ENCODE measurements around the gene OR4A47.
"Not testable (repeated sequence)": the region's sequence is repeated elsewhere in the genome, so short reads cannot be mapped to it uniquely, and the experiment has no call there.

Gene OR4A47

GRCh38 chr11:48488493-48488892 is at the start of gene OR4A47:
Gene OR4A47 (plus strand): TSS chr11:48488793. CDS start chr11:48488793, 0 bp downstream.
- not testable (repeated sequence) for ATAC-seq (replicated peaks); H3K4me1 Mint-ChIP-seq; H3K4me3 Mint-ChIP-seq; H3K9me3 Mint-ChIP-seq; DNase-seq; H3K36me3 Mint-ChIP-seq; H3K27ac Mint-ChIP-seq; H3K27me3 Mint-ChIP-seq

GRCh38 chr11:48455909-48456308 is 32.7 kb upstream of the OR4A47 start:
- peaks cover 14 to 18% of the 10 kb centered on the region in 2 donors for H3K9me3 Mint-ChIP-seq
- not testable (repeated sequence) for H3K4me1 Mint-ChIP-seq; ATAC-seq (replicated peaks); DNase-seq; H3K4me3 Mint-ChIP-seq; H3K27ac Mint-ChIP-seq; H3K27me3 Mint-ChIP-seq; H3K36me3 Mint-ChIP-seq

- H3K4me3 Mint-ChIP-seq; H3K36me3 Mint-ChIP-seq; H3K27ac Mint-ChIP-seq; H3K4me1 Mint-ChIP-seq; H3K27me3 Mint-ChIP-seq; H3K9me3 Mint-ChIP-seq; DNase-seq; ATAC-seq (replicated peaks): not testable (repeated sequence)
These were observed 14.6 kb upstream of the OR4A47 start for GRCh38 chr11:48473966-48474365.

- H3K9me3 Mint-ChIP-seq; H3K27me3 Mint-ChIP-seq; ATAC-seq (replicated peaks); H3K4me1 Mint-ChIP-seq; H3K27ac Mint-ChIP-seq; DNase-seq; H3K36me3 Mint-ChIP-seq; H3K4me3 Mint-ChIP-seq: not testable (repeated sequence)
These were observed 13.9 kb upstream of the OR4A47 start for GRCh38 chr11:48474703-48475102.

- H3K4me1 Mint-ChIP-seq; H3K27me3 Mint-ChIP-seq; H3K27ac Mint-ChIP-seq; H3K36me3 Mint-ChIP-seq; H3K9me3 Mint-ChIP-seq; H3K4me3 Mint-ChIP-seq; ATAC-seq (replicated peaks); DNase-seq: not testable (repeated sequence)
These were observed 17.6 kb downstream of the OR4A47 start for GRCh38 chr11:48506169-48506568.

- no peaks in the 10 kb centered on the region for H3K27me3 Mint-ChIP-seq
- DNase-seq (no peak), ATAC-seq (replicated peaks) (no peak)
- peaks cover 2 to 5% of the 10 kb centered on the region in 2 donors for H3K9me3 Mint-ChIP-seq
- H3K4me3 Mint-ChIP-seq, result no peak overlapping the region
- H3K36me3 Mint-ChIP-seq, result no peaks in the 10 kb centered on the region
- no peak overlapping the region for H3K27ac Mint-ChIP-seq
- H3K4me1 Mint-ChIP-seq, result no peaks in the 10 kb centered on the region
These were observed 50.4 kb downstream of the OR4A47 start for GRCh38 chr11:48538991-48539390.
